ENCODE measurements around the gene LTBP4. TPM values are rescaled to one million over a fixed set of nuclear protein-coding genes. Genes with fewer than 3 reads are reported as not detected.

LTBP4 gene
- total RNA-seq, 1 experiment from 2014 or later, result 75.4 TPM

DNA sequence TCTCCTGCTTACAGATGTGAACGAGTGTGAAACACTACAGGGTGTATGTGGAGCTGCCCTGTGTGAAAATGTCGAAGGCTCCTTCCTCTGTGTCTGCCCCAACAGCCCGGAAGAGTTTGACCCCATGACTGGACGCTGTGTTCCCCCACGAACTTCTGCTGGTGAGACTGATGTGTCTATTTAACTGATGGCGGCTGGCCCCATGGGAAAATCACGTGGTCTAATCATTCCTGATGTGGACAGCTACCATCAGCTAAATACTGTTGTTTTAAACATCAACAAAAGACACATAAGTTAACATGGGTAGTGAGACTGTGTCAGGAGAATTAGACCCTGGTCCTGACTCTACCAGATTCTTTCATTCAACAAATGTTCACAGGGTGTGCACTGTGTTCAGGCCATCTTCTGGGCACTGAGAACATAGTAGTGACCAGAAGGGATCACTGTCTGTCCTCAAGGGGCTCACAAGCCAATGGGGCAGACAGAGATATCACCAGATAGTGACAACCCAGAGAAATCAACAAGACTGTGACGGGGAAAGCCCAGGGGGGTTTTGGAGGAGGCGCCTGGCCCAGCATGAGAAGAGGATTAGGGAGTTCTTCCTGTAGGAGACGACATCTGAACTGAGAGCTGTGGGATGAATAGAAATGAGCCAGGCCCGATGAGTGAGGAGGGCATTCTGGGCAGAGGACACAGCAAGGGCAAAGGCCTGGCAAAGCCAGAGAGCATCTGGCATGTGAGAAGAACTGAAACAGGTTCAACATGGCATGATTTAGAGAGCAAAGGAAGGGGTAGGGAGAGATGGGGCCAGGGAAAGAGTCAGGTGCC is 18.4 kb downstream of the LTBP4 start:
- no peaks in the 10 kb centered on the region for H3K4me1 ChIP-seq (ENCODE audit: control insufficient read depth, insufficient read depth, low read length)
- H3K9me3 ChIP-seq (ENCODE audit: control insufficient read depth, insufficient read depth, low read depth, low read length), result no peaks in the 10 kb centered on the region
- no peaks in the 10 kb centered on the region for H3K27me3 ChIP-seq (ENCODE audit: control insufficient read depth, insufficient read depth, low read length)
- DNase-seq (ENCODE audit: low read depth, low spot score) (no peak), ATAC-seq (no peak)
- intact Hi-C loops (cut with micrococcal nuclease; ENCODE audit: unreplicated experiment) (no loop called here), in situ Hi-C loops (cut with HindIII; ENCODE audit: low pct_unique_long_range_greater_than_20kb, low sequenced_read_pairs) (no loop called here)
- no peaks in the 10 kb centered on the region; the same call in 1 of the 2 replicates for H3K36me3 ChIP-seq (ENCODE audit: control insufficient read depth, insufficient read depth, low read length)
- POLR2A ChIA-PET, result no interaction called here
- no peak overlapping the region for H3K4me3 ChIP-seq (ENCODE audit: low read depth in 2 of 2, low read length in 2 of 2)
- H3K27ac ChIP-seq (ENCODE audit: low read length), result no peak overlapping the region
- CTCF ChIA-PET, result interaction anchor here (0.6 kb wide), 1 partner anchor 18 kb away, joined by 6 read pairs; no protein-coding TSS in a partner anchor
- TF ChIP-seq, protein P1, sequence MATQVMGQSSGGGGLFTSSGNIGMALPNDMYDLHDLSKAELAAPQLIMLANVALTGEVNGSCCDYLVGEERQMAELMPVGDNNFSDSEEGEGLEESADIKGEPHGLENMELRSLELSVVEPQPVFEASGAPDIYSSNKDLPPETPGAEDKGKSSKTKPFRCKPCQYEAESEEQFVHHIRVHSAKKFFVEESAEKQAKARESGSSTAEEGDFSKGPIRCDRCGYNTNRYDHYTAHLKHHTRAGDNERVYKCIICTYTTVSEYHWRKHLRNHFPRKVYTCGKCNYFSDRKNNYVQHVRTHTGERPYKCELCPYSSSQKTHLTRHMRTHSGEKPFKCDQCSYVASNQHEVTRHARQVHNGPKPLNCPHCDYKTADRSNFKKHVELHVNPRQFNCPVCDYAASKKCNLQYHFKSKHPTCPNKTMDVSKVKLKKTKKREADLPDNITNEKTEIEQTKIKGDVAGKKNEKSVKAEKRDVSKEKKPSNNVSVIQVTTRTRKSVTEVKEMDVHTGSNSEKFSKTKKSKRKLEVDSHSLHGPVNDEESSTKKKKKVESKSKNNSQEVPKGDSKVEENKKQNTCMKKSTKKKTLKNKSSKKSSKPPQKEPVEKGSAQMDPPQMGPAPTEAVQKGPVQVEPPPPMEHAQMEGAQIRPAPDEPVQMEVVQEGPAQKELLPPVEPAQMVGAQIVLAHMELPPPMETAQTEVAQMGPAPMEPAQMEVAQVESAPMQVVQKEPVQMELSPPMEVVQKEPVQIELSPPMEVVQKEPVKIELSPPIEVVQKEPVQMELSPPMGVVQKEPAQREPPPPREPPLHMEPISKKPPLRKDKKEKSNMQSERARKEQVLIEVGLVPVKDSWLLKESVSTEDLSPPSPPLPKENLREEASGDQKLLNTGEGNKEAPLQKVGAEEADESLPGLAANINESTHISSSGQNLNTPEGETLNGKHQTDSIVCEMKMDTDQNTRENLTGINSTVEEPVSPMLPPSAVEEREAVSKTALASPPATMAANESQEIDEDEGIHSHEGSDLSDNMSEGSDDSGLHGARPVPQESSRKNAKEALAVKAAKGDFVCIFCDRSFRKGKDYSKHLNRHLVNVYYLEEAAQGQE (IDR thresholded peaks at IDR 0.05; ENCODE audit: insufficient read depth in 1 of 2, low read depth in 2 of 2, low read length in 1 of 2), result no peak
- TF ChIP-seq, protein P2, sequence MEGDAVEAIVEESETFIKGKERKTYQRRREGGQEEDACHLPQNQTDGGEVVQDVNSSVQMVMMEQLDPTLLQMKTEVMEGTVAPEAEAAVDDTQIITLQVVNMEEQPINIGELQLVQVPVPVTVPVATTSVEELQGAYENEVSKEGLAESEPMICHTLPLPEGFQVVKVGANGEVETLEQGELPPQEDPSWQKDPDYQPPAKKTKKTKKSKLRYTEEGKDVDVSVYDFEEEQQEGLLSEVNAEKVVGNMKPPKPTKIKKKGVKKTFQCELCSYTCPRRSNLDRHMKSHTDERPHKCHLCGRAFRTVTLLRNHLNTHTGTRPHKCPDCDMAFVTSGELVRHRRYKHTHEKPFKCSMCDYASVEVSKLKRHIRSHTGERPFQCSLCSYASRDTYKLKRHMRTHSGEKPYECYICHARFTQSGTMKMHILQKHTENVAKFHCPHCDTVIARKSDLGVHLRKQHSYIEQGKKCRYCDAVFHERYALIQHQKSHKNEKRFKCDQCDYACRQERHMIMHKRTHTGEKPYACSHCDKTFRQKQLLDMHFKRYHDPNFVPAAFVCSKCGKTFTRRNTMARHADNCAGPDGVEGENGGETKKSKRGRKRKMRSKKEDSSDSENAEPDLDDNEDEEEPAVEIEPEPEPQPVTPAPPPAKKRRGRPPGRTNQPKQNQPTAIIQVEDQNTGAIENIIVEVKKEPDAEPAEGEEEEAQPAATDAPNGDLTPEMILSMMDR (IDR thresholded peaks at IDR 0.05), result no peak
- TF ChIP-seq TCF7L2 (IDR thresholded peaks at IDR 0.05; ENCODE audit: low read depth, low read length) (no peak), POLR2AphosphoS5 (IDR thresholded peaks at IDR 0.05; ENCODE audit: low read depth, low read length) (no peak), SIN3A (IDR thresholded peaks at IDR 0.05; ENCODE audit: borderline replicate concordance, insufficient read depth, low read depth, low read length) (no peak)
- no TSS peak for BruUV-seq (replicated peaks)

DNA sequence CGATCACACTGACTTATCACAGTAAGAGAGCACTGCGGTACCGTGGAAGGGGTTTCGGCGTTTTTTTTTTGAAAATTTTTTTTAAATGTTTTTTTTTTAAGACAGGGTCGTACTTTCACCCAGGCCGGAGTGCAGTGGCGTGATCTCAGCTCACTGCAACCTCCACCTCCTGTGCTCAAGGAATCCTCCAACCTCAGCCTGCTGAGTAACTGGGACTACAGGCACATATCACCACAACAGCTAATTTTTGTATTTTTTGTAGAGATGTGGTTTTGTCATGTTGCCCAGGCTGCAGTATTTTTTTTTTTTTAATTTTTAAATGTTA is 19.0 kb downstream of the LTBP4 start:
- Histone ChIP-seq H3K9me3 (ENCODE audit: control insufficient read depth, insufficient read depth, low read depth, low read length) (no peaks in the 10 kb centered on the region), H3K4me1 (ENCODE audit: control insufficient read depth, insufficient read depth, low read length) (no peaks in the 10 kb centered on the region), H3K27me3 (ENCODE audit: control insufficient read depth, insufficient read depth, low read length) (no peaks in the 10 kb centered on the region), H3K4me3 (ENCODE audit: low read depth in 2 of 2, low read length in 2 of 2) (no peak overlapping the region), H3K36me3 (ENCODE audit: control insufficient read depth, insufficient read depth, low read length) (no peaks in the 10 kb centered on the region), H3K27ac (ENCODE audit: low read length) (no peak overlapping the region)
- intact Hi-C loops (cut with micrococcal nuclease; ENCODE audit: unreplicated experiment), result no loop called here
- DNase-seq (ENCODE audit: low read depth, low spot score) (no peak), ATAC-seq (no peak)
- in situ Hi-C loops (cut with HindIII; ENCODE audit: low pct_unique_long_range_greater_than_20kb, low sequenced_read_pairs), result no loop called here
- ChIA-PET CTCF (no interaction called here), POLR2A (interaction anchor here (0.6 kb wide), 1 partner anchor 91 kb away, joined by 4 read pairs; no protein-coding TSS in a partner anchor)
- BruUV-seq (replicated peaks), result no TSS peak
- no peak for TF ChIP-seq TCF7L2 (IDR thresholded peaks at IDR 0.05; ENCODE audit: low read depth, low read length)
- no peak for TF ChIP-seq POLR2AphosphoS5 (IDR thresholded peaks at IDR 0.05; ENCODE audit: low read depth, low read length)
- TF ChIP-seq, protein P2 (IDR thresholded peaks at IDR 0.05), result no peak
- TF ChIP-seq, protein P1 (IDR thresholded peaks at IDR 0.05; ENCODE audit: insufficient read depth in 1 of 2, low read depth in 2 of 2, low read length in 1 of 2), result no peak
